Right ventricle myocardium superior (tissue), 1 donor: ENCODE results near the gene LRMDA. TPM values are rescaled to one million over a fixed set of nuclear protein-coding genes. Genes with fewer than 3 reads are reported as not detected.

ENCODE experiments used
- ATAC-seq: fragments of 200-7000 bp; cut with Tn5 transposase; one replicate; pipeline ENCODE4 v1.9.1; 2020; ENCODE audit warnings: mild to moderate bottlenecking; ENCODE audit not compliant: poor library complexity
- DNase-seq: peaks from one replicate; pipeline ENCODE4 v3.0.0-alpha.2; 2020
- intact Hi-C: fragments of 100-400 bp; cut with DNase I; formaldehyde crosslinking; loops from one replicate; pipeline ENCODE4 v1.11.2; 2022
- total RNA-seq: library from RNA; stranded (reverse); fragmentation: NEBNext Ultra II Directional; extraction: Animal tissue kit (Norgen Biotek cat#: 25700); gene quantifications from one replicate; pipeline ENCODE4 v1.2.1, GENCODE V29; 2021
- donor health status: DM: no; HTN: yes; CAD: no; lungs with severe emphysema.

Gene LRMDA
- total RNA-seq, 1 donor from 2014 or later, result 26.3 TPM

DNA sequence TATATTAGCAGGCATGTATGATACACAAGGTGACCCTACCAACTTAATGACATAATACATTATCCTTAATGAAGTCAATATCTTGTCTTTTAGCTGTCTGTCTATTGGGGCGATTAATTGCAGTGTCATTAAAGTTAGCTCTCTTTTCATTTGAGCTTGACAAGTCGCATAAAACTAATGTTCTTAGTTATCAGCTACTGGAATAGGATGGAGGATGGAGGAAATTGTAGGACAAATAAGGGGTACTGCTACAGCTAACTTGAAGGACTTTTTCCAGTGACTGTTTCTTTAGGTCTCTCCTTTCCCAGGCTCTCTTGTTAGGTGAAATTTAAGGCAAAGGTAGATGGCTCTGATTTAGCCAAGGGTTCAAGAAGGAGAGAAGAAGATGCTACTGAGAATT, 506.4 kb downstream of the LRMDA start:
- intact Hi-C loops, result no loop called here
- no peak for ATAC-seq
- no peak for DNase-seq

- ATAC-seq (no peak), DNase-seq (no peak)
- intact Hi-C loops, result no loop called here
Observed at GRCh38 chr10:75938380-75939122, 507.1 kb downstream of the LRMDA start.

DNA sequence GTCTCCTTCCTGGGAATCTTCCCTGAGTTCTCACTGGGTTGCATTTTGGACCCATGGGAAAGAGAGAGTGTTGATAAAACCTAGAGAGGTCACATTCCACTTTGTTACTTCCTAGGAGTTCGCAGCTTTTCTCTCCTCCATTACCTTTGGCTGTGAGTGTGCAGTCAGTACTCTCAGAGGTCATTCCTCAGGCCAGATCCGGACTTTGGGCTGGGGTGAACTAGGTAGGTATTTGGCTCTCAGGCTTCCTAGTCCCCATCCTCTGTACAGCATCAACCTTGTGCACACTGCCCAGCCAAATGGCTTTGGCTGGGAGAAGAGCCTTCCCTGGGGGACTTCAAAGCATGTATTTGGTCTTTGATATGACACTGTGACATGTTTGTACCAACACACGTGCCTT, 508.1 kb downstream of the LRMDA start:
- no peak for DNase-seq
- no peak for ATAC-seq
- intact Hi-C loops, result no loop called here

- intact Hi-C loops, result no loop called here
- DNase-seq, result no peak
- no peak for ATAC-seq
Observed at GRCh38 chr10:75940742-75941141, 509.3 kb downstream of the LRMDA start.

- ATAC-seq (no peak), DNase-seq (no peak)
- intact Hi-C loops, result no loop called here
Observed at GRCh38 chr10:75941223-75941801, 509.9 kb downstream of the LRMDA start.

DNA sequence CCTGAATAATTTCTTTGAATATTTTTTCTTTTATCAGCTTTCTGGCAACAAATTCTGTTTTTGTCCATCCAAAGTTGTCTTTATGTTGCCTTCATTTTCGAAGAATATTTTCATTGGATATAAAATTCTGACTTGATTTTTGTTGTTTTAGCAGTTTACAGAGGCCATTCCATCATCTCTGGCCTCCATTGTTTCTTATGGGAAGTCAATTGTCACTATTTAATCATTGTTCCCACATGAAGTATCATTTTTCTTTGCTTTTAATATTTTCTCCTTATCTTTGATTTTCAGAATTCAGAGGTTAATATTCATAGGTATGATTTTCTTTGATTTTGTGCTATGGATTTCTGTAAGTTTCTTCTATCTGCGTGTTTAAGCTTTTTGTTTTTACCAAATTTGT, 512.6 kb downstream of the LRMDA start:
- intact Hi-C loops, result no loop called here
- DNase-seq (no peak), ATAC-seq (no peak)

GRCh38 chr10:75948583-75948982, 517.2 kb downstream of the LRMDA start:
- intact Hi-C loops, result no loop called here
- DNase-seq, result no peak
- ATAC-seq, result no peak

DNA sequence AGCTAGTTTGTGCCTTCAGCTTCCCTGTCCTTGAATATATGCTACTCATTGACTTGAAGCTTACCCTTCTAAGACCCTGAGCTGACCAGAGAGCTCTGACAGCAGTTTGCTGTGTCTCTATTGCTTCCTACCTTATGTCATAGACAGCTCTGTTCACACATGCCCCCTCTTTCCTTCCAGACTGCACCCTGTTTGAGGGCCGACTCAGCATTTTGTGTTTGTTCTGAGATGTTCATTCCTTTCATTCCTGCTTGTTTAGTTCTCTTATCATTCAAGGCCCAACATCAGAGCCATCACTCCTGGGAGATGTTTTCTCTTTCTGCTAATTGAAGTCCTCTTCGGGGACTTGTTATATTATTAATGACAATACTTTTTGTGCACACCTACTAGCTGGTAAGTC, 518.9 kb downstream of the LRMDA start:
- ATAC-seq, result no peak
- intact Hi-C loops, result no loop called here
- DNase-seq, result no peak

GRCh38 chr10:75950997-75951589, 519.7 kb downstream of the LRMDA start:
- DNase-seq (no peak), ATAC-seq (no peak)
- intact Hi-C loops, result no loop called here

DNA sequence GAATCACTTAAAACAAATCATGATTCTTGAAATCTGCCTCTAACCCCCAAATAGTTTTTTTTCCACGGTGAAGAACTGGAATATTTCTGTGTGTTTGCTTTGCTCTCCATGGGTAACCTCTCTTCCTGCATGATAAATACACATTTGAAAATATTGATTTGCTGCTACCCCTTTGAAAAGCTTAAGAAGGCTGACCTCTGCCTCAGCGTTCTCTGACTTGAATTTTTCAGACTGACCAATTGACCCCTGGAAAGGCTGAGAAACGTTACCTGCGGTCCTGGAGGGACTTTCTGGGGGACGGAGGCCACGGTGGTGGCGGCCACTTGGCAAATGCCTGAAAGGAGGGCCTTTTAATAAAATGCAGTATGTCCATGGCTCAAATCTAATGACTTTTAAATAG, 520.2 kb downstream of the LRMDA start:
- DNase-seq, result no peak
- no peak for ATAC-seq
- intact Hi-C loops, result no loop called here

DNA sequence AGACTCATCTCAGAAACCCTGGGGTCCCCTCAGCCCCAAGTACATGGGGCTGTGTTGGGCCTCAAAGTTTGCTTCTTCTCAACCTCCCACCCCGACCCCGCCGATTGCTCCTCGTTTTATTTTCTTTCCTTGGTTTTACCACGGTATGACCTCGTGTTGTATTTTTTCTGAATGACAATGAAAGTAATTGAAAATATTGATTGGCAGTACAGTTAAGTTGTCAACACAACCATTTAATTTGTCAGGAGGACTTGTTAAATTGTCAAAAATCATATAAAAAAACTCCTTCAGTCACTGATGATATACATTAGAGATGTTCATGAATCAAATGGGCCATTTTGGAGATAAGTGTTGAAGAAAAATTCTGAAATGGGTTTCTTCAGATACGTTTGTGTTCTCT, 520.7 kb downstream of the LRMDA start:
- intact Hi-C loops, result no loop called here

GRCh38 chr10:75954486-75954885, 523.1 kb downstream of the LRMDA start:
- intact Hi-C loops, result no loop called here

More for the DNA sequence above, 520.7 kb downstream of the LRMDA start:
- ATAC-seq (no peak), DNase-seq (no peak)

GRCh38 chr10:75955973-75956502, 524.6 kb downstream of the LRMDA start:
- ATAC-seq, result peak; percentile 25
- no peak for DNase-seq
- intact Hi-C loops, result no loop called here

More at GRCh38 chr10:75954486-75954885, 523.1 kb downstream of the LRMDA start:
- DNase-seq (no peak), ATAC-seq (no peak)

DNA sequence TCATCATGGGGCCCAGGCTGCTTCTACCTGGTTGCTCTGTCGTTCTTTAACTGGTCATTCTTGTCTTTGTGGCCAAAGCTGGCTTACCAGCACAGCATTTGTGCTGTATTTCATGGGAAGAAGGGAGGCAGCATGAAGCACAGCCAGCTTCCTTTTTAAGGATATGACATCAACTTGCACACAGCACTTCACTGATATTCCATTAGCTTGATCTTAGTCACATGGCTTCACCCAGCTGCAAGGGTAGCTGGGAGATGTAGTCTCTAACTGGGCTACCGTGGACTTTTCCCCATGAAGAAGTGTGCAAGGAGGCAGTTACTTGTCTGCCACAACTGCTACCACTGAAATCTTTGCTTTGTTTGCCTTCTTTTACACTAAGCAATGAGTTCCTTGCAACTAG, 525.2 kb downstream of the LRMDA start:
- DNase-seq (no peak), ATAC-seq (peak; percentile 41)
- intact Hi-C loops, result no loop called here

DNA sequence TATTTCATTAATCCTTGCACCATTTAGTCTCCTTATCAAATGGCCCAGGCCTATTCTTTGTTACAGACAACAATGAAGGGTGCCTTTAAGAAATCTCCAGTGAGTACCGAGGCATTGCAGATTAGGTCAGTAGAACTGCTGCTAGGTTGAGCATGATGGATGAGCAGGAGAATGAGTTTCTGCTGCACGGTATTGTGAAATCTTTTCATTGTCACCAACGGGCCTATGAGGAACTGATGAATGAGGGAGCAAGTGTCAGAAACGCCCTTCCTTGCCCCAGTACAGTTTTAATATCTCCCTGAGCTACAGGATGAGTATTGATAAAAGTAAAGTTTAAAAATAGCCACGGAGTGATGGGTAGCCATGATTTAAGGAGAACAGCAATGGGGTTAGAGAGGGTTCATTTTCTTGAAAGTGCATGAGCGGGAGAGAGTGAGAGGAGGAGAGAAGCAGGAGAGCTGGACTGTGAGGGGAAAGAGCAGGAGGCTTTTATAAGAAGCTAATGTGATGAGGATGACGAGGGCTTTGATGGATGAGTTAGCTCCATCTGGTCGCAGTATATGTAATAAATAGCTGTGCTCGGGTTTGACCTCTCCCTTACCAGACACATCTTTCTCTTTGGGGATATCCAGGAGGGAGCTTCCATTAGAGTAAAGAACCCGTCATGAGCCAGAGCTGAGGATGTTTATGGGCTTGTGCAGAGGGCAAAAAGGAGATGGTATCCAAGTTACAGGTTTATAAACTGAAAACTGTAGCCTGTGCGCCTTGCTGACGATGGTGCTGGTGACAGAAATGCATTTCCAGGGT, 526.1 kb downstream of the LRMDA start:
- DNase-seq (no peak), ATAC-seq (no peak)
- intact Hi-C loops, result no loop called here

DNA sequence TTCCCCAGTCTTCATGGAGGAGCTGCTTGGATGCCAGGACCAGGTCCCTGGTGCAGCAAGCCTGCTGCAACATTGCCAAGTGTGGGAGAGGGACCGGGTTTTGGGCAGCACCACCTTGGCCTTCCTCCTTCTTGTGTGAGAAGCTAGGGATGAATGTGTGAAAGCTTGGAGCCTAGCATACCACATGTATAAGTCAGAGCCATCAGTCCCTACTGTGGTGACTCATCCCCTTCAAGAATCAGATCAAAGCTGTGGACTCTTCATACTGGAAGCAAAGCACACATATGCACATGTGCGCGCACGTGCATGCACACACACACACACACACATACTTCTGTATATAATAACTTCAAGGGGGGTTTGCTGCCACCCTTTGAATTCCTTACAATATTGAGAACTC, 527.8 kb downstream of the LRMDA start:
- DNase-seq, result no peak
- intact Hi-C loops, result no loop called here
- no peak for ATAC-seq

DNA sequence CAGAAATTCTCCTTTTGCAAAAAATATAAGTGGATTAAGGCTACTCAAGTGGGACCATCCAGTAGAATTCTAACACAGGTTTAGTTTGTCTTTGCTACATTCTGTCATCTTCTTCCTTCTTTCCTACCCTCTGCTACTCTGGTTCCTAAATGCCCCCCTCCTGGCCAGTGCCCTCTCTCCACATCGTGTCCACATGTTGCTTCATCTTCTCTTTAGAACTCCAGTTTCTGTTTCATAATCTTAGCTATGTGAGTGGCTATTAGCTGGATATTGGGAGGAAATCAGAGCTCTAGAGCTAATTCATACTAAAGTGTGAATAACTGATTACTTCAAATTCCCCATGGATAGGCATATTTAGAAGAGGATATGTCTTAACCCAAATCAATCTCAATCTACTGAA, 528.5 kb downstream of the LRMDA start:
- no peak for DNase-seq
- ATAC-seq, result no peak
- intact Hi-C loops, result no loop called here

- intact Hi-C loops, result no loop called here
- DNase-seq (no peak), ATAC-seq (no peak)
Observed at GRCh38 chr10:75962395-75963061, 531.1 kb downstream of the LRMDA start.

DNA sequence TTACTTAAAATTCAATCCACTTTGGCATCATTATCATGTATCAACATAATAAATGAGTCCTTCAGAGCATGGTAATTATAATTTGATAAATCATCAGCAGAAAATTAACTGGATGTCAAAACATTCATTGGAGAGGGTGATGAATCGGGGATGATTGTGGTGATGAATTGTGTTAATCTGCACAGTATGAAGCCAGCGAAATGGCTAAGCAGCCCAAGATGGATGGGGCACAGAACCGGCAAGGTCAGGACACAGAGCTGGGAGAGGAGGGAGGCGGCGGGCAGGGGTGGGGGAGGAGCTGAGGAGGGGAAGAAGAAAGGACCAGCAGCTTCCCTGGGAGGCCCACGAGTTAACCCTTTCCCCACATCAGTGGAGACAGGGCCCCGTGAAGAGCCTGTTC, 536.1 kb downstream of the LRMDA start:
- ATAC-seq (no peak), DNase-seq (no peak)
- intact Hi-C loops, result no loop called here
